ENCODE measurements around the gene SGIP1.

GRCh38 chr1:66511118-66511517, 22.8 kb upstream of the SGIP1 start:
- TF ChIP-seq CTCF (IDR thresholded peaks at IDR 0.05) (no peak), POLR2A (IDR thresholded peaks at IDR 0.05) (no peak)
